H1 (cell line): ENCODE measurements around the gene DOLK. TPM values are rescaled to one million over a fixed set of nuclear protein-coding genes. Genes with fewer than 3 reads are reported as not detected.

Experiments used
- CTCF ChIA-PET: fragments of 300-600 bp; sonication (Branson Sonifier 250); formaldehyde crosslinking; loops from one replicate; lab custom pipeline; 2021; ENCODE audit not compliant: partially characterized antibody; lab: Charles Lee
- POLR2A ChIA-PET: fragments of 300-600 bp; sonication (Branson Sonifier 250); formaldehyde crosslinking; loops from one replicate; lab custom pipeline; 2021; ENCODE audit warnings: inconsistent platforms; ENCODE audit not compliant: partially characterized antibody; lab: Charles Lee
- DNase-seq, 2 experiments: peaks; one replicate each; pipeline versions ENCODE4 v3.0.0 to v3.0.0-alpha.2; 2010 to 2022; ENCODE audit warnings: low spot score in 2 of 2, low read depth in 1 of 2, mixed read lengths in 1 of 2
- FAIRE-seq: peaks from 2 replicates; lab custom pipeline; 2011; peaks lifted over from hg19 to GRCh38; lab: Jason Lieb, UNC
- H2AFZ ChIP-seq: 2 replicates; pipeline ENCODE4 v1.8.1; 2012; ENCODE audit warnings: low read length, inconsistent platforms
- H2AK5ac ChIP-seq: 2 replicates; pipeline ENCODE4 v1.6.1; 2013; ENCODE audit warnings: low read depth, low read length
- H2BK120ac ChIP-seq: replicated peaks from 2 replicates; pipeline ENCODE3; 2013; ENCODE audit warnings: low read depth, low read length, inconsistent platforms
- H2BK12ac ChIP-seq: 2 replicates; pipeline ENCODE4 v1.6.1; 2013; ENCODE audit warnings: low read depth, low read length
- H2BK15ac ChIP-seq: 2 replicates; pipeline ENCODE4 v1.6.1; 2013; ENCODE audit warnings: low read length
- H2BK20ac ChIP-seq: 2 replicates; pipeline ENCODE4 v1.6.1; 2013; ENCODE audit warnings: low read length
- H2BK5ac ChIP-seq: 2 replicates; pipeline ENCODE4 v1.6.1; 2013; ENCODE audit warnings: low read depth, low read length
- H3K14ac ChIP-seq: 2 replicates; pipeline ENCODE4 v1.6.1; 2013; ENCODE audit warnings: inconsistent platforms; ENCODE audit not compliant: insufficient read length
- H3K18ac ChIP-seq: 2 replicates; pipeline ENCODE4 v1.6.1; 2013; ENCODE audit warnings: low read length; ENCODE audit errors: extremely low read depth
- H3K23ac ChIP-seq: 2 replicates; pipeline ENCODE4 v1.6.1; 2013; ENCODE audit warnings: inconsistent platforms; ENCODE audit not compliant: insufficient read length
- H3K23me2 ChIP-seq: 2 replicates; pipeline ENCODE4 v1.6.1; 2013; ENCODE audit warnings: low read depth, low read length
- H3K27ac ChIP-seq: 2 replicates; pipeline ENCODE4 v1.6.1; 2011; ENCODE audit warnings: low read depth, low read length, inconsistent platforms
- H3K27me3 ChIP-seq, 4 experiments: replicated peaks in 1 of 4; 1 replicate in 1 of 4; 2 replicates in 3 of 4; pipeline versions ENCODE4 v1.6.1 to v1.8.1; 2011 to 2013; ENCODE audit warnings: low read length in 3 of 4, mild to moderate bottlenecking in 3 of 4, inconsistent platforms in 2 of 4, mixed read lengths in 2 of 4, moderate library complexity in 1 of 4; ENCODE audit not compliant: control insufficient read depth in 3 of 4, insufficient read depth in 3 of 4; ENCODE audit errors: extremely low read depth in 1 of 4
- H3K36me3 ChIP-seq, 4 experiments: 2 replicates each; pipeline versions ENCODE4 v1.6.1 to v1.8.1; 2011 to 2013; ENCODE audit warnings: mild to moderate bottlenecking in 4 of 4, low read length in 3 of 4, moderate library complexity in 2 of 4, control low read depth in 1 of 4, inconsistent platforms in 1 of 4; ENCODE audit not compliant: insufficient read depth in 4 of 4, control insufficient read depth in 2 of 4
- H3K4ac ChIP-seq: replicated peaks from 2 replicates; pipeline ENCODE3; 2013; ENCODE audit warnings: low read length, low read depth, mixed read lengths, inconsistent platforms; ENCODE audit not compliant: insufficient read length
- H3K4me1 ChIP-seq, 4 experiments: replicated peaks in 1 of 4; 1 replicate in 1 of 4; 2 replicates in 3 of 4; pipeline versions ENCODE4 v1.6.1 to v1.8.1; 2011 to 2013; ENCODE audit warnings: low read length in 3 of 4, inconsistent platforms in 2 of 4, mixed read lengths in 1 of 4; ENCODE audit not compliant: insufficient read depth in 4 of 4, control insufficient read depth in 3 of 4
- H3K4me2 ChIP-seq, 2 experiments: 2 replicates each; pipeline versions ENCODE4 v1.6.1 to v1.8.1; 2011 to 2013; ENCODE audit warnings: low read depth in 2 of 2, low read length in 2 of 2, control low read depth in 1 of 2, inconsistent platforms in 1 of 2, mild to moderate bottlenecking in 1 of 2; ENCODE audit not compliant: insufficient read depth in 1 of 2
- H3K4me3 ChIP-seq, 4 experiments: fragments of 200-600, 300-600 bp in 1 of 4; sonication (generic), shearing (Covaris generic), sonication (Bioruptor Twin) in 1 of 4; 2 replicates each; pipeline versions ENCODE4 v1.5.1 to v1.8.1; 2011 to 2016; ENCODE audit warnings: low read length in 4 of 4, low read depth in 3 of 4, control low read depth in 2 of 4, inconsistent platforms in 2 of 4, mild to moderate bottlenecking in 2 of 4, mixed read lengths in 1 of 4, moderate library complexity in 1 of 4; ENCODE audit not compliant: insufficient read depth in 2 of 4; ENCODE audit errors: extremely low read depth in 1 of 4
- H3K56ac ChIP-seq: replicated peaks from 2 replicates; pipeline ENCODE3; 2013; ENCODE audit warnings: low read depth, mild to moderate bottlenecking, mixed read lengths, low read length, inconsistent platforms; ENCODE audit not compliant: insufficient read length
- H3K79me1 ChIP-seq: 2 replicates; pipeline ENCODE4 v1.6.1; 2013; ENCODE audit warnings: low read depth, low read length, control low read depth
- H3K79me2 ChIP-seq, 2 experiments: 2 replicates each; pipeline versions ENCODE4 v1.6.1 to v1.8.1; 2012 to 2013; ENCODE audit warnings: low read length in 2 of 2, mild to moderate bottlenecking in 2 of 2, inconsistent platforms in 1 of 2; ENCODE audit not compliant: insufficient read depth in 2 of 2, control insufficient read depth in 1 of 2
- H3K9ac ChIP-seq, 4 experiments: replicated peaks in 1 of 4; 1 replicate in 1 of 4; 2 replicates in 3 of 4; pipeline versions ENCODE4 v1.6.1 to v1.8.1; 2011 to 2013; ENCODE audit warnings: low read depth in 3 of 4, low read length in 3 of 4, control low read depth in 2 of 4, mild to moderate bottlenecking in 2 of 4, moderate library complexity in 2 of 4, inconsistent platforms in 1 of 4; ENCODE audit errors: extremely low read depth in 1 of 4
- H3K9me3 ChIP-seq, 2 experiments: 2 replicates each; pipeline versions ENCODE4 v1.6.1 to v1.8.1; 2012 to 2013; ENCODE audit warnings: mild to moderate bottlenecking in 2 of 2, moderate library complexity in 2 of 2, control low read depth in 1 of 2, inconsistent platforms in 1 of 2, low read depth in 1 of 2, low read length in 1 of 2, mixed read lengths in 1 of 2; ENCODE audit not compliant: insufficient read depth in 2 of 2
- H4K20me1 ChIP-seq, 2 experiments: replicated peaks in 1 of 2; 2 replicates each; pipeline versions ENCODE3 to v1.8.1; 2011 to 2013; ENCODE audit warnings: inconsistent platforms in 2 of 2, low read length in 2 of 2, mild to moderate bottlenecking in 1 of 2; ENCODE audit not compliant: insufficient read depth in 2 of 2, control insufficient read depth in 1 of 2
- H4K5ac ChIP-seq: 2 replicates; pipeline ENCODE4 v1.6.1; 2013; ENCODE audit warnings: low read length, low read depth, mixed read lengths, inconsistent platforms; ENCODE audit not compliant: insufficient read length
- H4K8ac ChIP-seq: 2 replicates; pipeline ENCODE4 v1.8.0; 2013; ENCODE audit warnings: mild to moderate bottlenecking, moderate library complexity, low read length, inconsistent platforms; ENCODE audit not compliant: insufficient read depth; ENCODE audit errors: extremely low read depth
- H4K91ac ChIP-seq: replicated peaks from 2 replicates; pipeline ENCODE3; 2013; ENCODE audit warnings: low read length, mixed read lengths, inconsistent platforms; ENCODE audit not compliant: insufficient read length
- BACH1 ChIP-seq: IDR thresholded peaks from 2 replicates; pipeline ENCODE4 v1.6.1; 2012; ENCODE audit warnings: low read length, improper control_type of control experiment
- BCL11A ChIP-seq, 2 experiments: IDR thresholded peaks; one replicate each; pipeline ENCODE4 v1.6.1; 2011; ENCODE audit warnings: low read depth in 2 of 2, low read length in 2 of 2, mild to moderate bottlenecking in 2 of 2
- CEBPB ChIP-seq: IDR thresholded peaks from 2 replicates; pipeline ENCODE4 v1.6.1; 2012; ENCODE audit warnings: low read depth, low read length
- KDM4A ChIP-seq: IDR thresholded peaks from one replicate; pipeline ENCODE4 v1.7.1; 2012; ENCODE audit warnings: low read depth, mild to moderate bottlenecking, moderate library complexity, low read length, inconsistent platforms; ENCODE audit not compliant: severe bottlenecking
- NANOG ChIP-seq: IDR thresholded peaks from 2 replicates; pipeline ENCODE4 v1.6.1; 2011; ENCODE audit warnings: low read length, low read depth, mild to moderate bottlenecking, inconsistent platforms; ENCODE audit not compliant: insufficient read depth, poor library complexity, severe bottlenecking
- RBBP5 ChIP-seq: IDR thresholded peaks from 2 replicates; pipeline ENCODE4 v1.7.1; 2012; ENCODE audit warnings: low read depth, mild to moderate bottlenecking, inconsistent platforms, low read length, moderate library complexity, borderline replicate concordance
- SIN3A ChIP-seq, 2 experiments: IDR thresholded peaks in 1 of 2; conservative IDR thresholded peaks in 1 of 2; 2 replicates each; pipeline ENCODE4 v1.6.1; 2011 to 2012; ENCODE audit warnings: low read length in 2 of 2, improper control_type of control experiment in 1 of 2, low read depth in 1 of 2, mild to moderate bottlenecking in 1 of 2
- WGBS, 2 experiments: shearing (Covaris generic) in 1 of 2; methylation state at CpG; one replicate each; pipeline versions ENCODE4 v1.1.6 to v1.1.7; 2013 to 2015; ENCODE audit warnings: low lambda C conversion rate in 2 of 2, mixed read lengths in 2 of 2, inconsistent platforms in 1 of 2, low coverage in 1 of 2, missing lambda C conversion rate in 1 of 2; ENCODE audit not compliant: insufficient replicate concordance in 2 of 2, insufficient coverage in 1 of 2, insufficient read length in 1 of 2; ENCODE audit errors: extremely low coverage in 1 of 2, missing lambda C conversion rate in 1 of 2; 5-methylcytosine and 5-hydroxymethylcytosine counted together
- polyA plus RNA-seq, 7 experiments: library from polyadenylated mRNA; depleted of rRNA in 3 of 7; stranded (reverse) in 5 of 7; unstranded in 2 of 7; fragments of >200 nt in 5 of 7; fragments of 200-250 nt in 2 of 7; gene quantifications; 1 replicate in 5 of 7; 2 replicates in 1 of 7; 4 replicates in 1 of 7; pipeline versions ENCODE4 v1.2.1 to v1.2.3, GENCODE V29; 2011 to 2013; ENCODE audit warnings: missing spikeins in 2 of 7, mixed read lengths in 2 of 7
- total RNA-seq: library from RNA; stranded (reverse); fragmentation: NEBNext Ultra II Directional; extraction: Animal tissue kit (Norgen Biotek cat#: 25700); gene quantifications from 2 replicates; pipeline ENCODE4 v1.2.1, GENCODE V29; 2021
- TF ChIP-seq, protein P1 (sequence below): IDR thresholded peaks from 2 replicates; pipeline ENCODE4 v1.6.1; 2011; ENCODE audit warnings: low read depth, mild to moderate bottlenecking, low read length; ENCODE audit not compliant: insufficient read depth
- TF ChIP-seq, protein P2 (sequence below): IDR thresholded peaks from 2 replicates; pipeline ENCODE4 v1.6.1; 2012; ENCODE audit warnings: low read length, inconsistent platforms

Gene DOLK
- total and polyA plus RNA-seq, 2 of the 8 experiments (the other 6 are each of a cell fraction or from before 2014, with no cell fraction given): 17.2 to 44.3 TPM

DNA sequence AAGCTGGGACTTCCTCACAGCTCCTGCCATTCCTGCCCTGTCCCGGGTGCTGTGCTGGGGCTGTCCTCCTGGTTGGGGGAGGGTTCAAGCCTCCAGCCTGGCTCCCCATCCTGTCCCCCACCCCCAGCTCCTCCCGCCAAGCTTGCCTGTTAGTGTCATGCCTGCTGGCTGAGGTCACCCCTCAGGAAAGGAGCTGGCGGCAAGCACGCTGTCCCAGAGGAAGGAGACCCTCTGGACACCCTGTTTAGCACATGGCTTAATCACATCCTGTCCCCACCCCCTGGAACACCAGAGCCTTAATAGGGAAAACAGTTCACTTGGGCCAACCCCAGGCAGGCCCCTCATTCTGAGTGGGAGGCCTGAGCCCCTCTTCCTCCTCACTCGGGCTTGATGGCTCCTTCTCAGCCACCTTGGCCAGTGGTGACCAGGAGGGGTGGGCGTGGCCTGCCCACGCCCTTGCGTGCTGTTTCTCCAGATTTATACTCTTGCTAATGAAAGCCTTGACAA, 35.8 kb downstream of the DOLK start:
- Histone ChIP-seq H3K56ac (no peak overlapping the region), H3K23me2 (no peaks in the 10 kb centered on the region), H3K36me3 (peaks cover 18 to 53% (median 45%) of the 10 kb centered on the region in 4 experiments), H3K79me1 (peaks cover 15% of the 10 kb centered on the region), H2BK15ac (no peak overlapping the region), H4K5ac (no peak overlapping the region), H2AK5ac (peak overlapping the region; percentile 90; the same call in 1 of the 2 replicates), H3K27ac (peak overlapping the region; percentile 73; the same call in 1 of the 2 replicates), H3K79me2 (peaks cover 0 to 69% of the 10 kb centered on the region in 2 experiments; a peak in 2 of 4 replicates), H3K9ac (no peak overlapping the region), H3K9me3 (no peaks in the 10 kb centered on the region), H3K27me3 (no peaks in the 10 kb centered on the region), H2BK20ac (no peak overlapping the region), H3K23ac (no peak overlapping the region), H3K4ac (no peak overlapping the region), H2BK120ac (no peak overlapping the region), H3K14ac (no peak overlapping the region), H3K4me2 (peak overlapping the region in 1 of 2 experiments; percentile 46; a peak in 3 of 4 replicates), H2BK12ac (peak overlapping the region; percentile 90), H4K20me1 (peaks cover 34% of the 10 kb centered on the region in 2 experiments), H4K8ac (no peak overlapping the region; the same call in 1 of the 2 replicates), H3K4me3 (peak overlapping the region in 1 of 4 experiments; percentile 1; a peak in 1 of 8 replicates), H3K4me1 (peaks cover 0 to 24% (median 18%) of the 10 kb centered on the region in 4 experiments; a peak in 6 of 7 replicates), H2BK5ac (peak overlapping the region; percentile 93), H4K91ac (no peak overlapping the region), H3K18ac (peak overlapping the region; percentile 95; the same call in 1 of the 2 replicates), H2AFZ (no peak overlapping the region)
- FAIRE-seq (no peak), DNase-seq (peak in 1 of 2 experiments; percentile 64)
- POLR2A ChIA-PET: interaction anchor here (0.9 to 1.9 kb wide), 3 partner anchors 9 to 24 kb away, joined by 3 to 14 read pairs (median 4); partner anchors contain the start of gene PHYHD1
- CTCF ChIA-PET: interaction anchor here (0.6 to 3.2 kb wide), 4 partner anchors 11 to 44 kb away, joined by 3 to 24 read pairs (median 7); no protein-coding TSS in a partner anchor
- 94% methylated on average over 8 of the region's 8 CpGs; no CpG with 5 or more reads in 1 of the 2 experiments for WGBS, 2 experiments
- TF ChIP-seq SIN3A (conservative IDR thresholded peaks at IDR 0.05 in 1 of 2, IDR thresholded peaks at IDR 0.05 in 1 of 2; ENCODE audit: low read depth in 1 of 2, low read length in 2 of 2) (no peak), RBBP5 (no peak), BACH1 (no peak), KDM4A (no peak), BCL11A (IDR thresholded peaks at IDR 0.05; ENCODE audit: low read depth in 2 of 2, low read length in 2 of 2) (no peak), NANOG (no peak), CEBPB (no peak)
- TF ChIP-seq, protein P1, sequence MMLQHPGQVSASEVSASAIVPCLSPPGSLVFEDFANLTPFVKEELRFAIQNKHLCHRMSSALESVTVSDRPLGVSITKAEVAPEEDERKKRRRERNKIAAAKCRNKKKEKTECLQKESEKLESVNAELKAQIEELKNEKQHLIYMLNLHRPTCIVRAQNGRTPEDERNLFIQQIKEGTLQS: no peak
- TF ChIP-seq, protein P2, sequence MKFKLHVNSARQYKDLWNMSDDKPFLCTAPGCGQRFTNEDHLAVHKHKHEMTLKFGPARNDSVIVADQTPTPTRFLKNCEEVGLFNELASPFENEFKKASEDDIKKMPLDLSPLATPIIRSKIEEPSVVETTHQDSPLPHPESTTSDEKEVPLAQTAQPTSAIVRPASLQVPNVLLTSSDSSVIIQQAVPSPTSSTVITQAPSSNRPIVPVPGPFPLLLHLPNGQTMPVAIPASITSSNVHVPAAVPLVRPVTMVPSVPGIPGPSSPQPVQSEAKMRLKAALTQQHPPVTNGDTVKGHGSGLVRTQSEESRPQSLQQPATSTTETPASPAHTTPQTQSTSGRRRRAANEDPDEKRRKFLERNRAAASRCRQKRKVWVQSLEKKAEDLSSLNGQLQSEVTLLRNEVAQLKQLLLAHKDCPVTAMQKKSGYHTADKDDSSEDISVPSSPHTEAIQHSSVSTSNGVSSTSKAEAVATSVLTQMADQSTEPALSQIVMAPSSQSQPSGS: no peak
